COR-L47 (cell line): ENCODE data around the gene CACNA1A.
"Not testable (repeated sequence)": the region's sequence is repeated elsewhere in the genome, so short reads cannot be mapped to it uniquely, and the experiment has no call there.

Experiments used
- DNase-seq: peaks from one replicate; lab custom pipeline; 2025; lab: John Stamatoyannopoulos, UW

CACNA1A gene

DNA sequence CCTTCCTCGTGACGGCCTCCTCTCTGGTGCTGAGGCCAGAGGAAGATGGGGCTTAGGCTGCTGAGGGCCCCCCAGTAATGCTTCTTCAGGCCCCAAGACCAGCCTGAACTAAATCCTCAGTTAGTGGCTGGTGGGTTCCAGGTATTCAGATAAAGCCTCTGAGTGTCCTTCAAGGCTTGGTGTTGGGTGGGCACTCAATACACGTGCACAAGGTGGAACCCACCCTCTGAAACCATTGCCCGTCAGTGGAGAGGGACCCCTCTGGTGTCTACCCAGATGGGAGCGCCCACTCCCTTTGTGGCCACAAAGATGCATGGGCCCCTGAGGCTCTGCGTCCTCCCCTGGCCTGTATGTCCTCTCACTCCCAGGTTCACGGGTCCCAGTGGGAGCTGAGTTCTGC lies 277.0 kb downstream of the CACNA1A start:
- no peak for DNase-seq

DNA sequence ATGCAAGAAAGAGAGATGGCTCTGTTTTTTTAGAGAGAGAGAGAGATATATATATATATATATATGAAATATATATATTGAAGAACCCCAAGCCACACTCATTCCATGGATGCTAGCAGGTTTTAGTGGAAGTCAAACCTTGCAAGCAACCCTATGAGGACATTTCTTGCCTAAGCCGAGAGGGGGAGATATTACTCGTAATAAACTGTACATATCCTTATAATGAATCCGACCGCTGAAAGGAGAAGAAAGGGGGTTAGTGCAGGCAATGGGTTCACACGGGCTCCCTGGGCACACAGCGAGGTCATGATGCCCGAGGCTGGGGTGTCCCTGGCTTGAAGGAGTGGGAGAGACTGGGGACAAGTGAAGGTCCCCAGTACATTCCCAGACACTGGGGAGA lies 277.7 kb downstream of the CACNA1A start:
- DNase-seq, result no peak

DNA sequence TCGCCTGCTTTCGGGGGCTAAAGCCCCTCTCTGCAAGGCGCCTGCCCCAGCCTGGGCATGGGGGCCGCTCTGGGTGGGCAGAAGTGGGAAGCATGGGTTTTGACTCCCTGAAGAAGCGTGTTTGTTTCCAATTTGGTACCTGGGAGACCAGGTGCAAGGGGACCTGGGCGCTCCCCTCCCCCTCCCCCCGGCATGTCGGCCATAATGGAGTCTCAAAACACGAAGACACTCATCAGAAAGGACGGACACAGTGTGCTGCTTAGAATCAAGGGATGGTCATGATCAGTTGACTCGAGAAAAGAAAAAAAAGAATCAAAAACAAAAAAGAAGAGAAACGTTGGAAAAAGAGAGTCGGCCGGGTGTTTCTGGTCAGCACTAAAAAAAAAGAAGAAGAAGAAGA lies 279.3 kb downstream of the CACNA1A start:
- no peak for DNase-seq

- DNase-seq, result no peak
Observed at GRCh38 chr19:13225973-13226865, 280.1 kb downstream of the CACNA1A start.

GRCh38 chr19:13225085-13225484 lies 281.2 kb downstream of the CACNA1A start:
- DNase-seq, result no peak

DNA sequence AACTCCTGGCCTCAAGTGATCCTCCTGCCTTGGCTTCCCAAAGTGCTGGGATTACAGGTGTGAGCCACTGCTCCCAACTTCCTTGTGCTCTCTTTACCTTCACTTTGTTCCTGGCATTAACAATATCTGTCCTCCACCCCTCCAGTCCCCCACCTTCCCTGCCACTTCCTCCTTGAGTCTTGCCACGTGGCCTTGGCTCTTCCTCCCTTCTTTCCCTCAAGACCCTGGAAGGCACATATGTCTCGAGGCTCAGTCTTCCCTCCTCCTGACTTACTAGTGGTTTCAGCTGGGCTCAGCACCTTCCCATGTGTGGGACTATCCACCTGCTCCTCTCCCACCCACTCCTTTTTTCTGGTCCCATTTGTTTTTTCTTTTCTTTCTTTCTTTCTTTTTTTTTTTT lies 285.4 kb downstream of the CACNA1A start:
- DNase-seq, result no peak

- no peak for DNase-seq
Observed at GRCh38 chr19:13215572-13216380, 290.5 kb downstream of the CACNA1A start.

DNA sequence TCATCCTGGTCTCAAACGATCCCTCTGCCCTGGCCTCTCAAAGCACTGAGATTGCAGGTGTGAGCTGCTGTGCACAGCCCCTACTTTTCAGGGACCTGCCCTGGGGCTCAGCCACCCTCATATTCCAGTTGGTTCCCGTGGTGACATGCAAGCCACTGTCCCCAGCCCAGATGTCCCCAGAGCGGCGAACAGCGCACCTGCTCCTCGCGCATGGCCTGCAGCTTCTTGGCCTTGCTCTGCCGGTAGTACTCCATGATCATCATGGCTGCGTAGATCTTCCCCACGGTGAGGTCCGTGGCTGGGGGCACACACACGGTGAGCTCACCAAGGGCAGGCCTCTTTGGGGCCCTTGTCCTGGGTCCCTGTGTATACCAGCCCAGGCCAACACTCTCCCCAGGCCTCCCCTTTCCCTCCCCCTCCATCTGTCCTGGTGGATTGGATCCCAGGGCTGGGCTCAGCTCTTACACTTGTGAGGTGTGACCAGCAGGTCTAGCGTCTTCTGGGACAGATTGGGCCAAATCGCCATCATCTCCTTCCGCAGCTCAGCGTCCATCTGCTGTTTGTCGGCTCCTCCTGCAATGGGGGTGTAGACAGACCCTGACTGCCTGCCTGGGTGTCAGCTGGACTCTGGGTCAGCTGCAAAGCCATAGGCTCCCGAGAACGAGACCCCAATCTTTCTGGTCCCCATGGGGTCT lies 292.1 kb downstream of the CACNA1A start:
- DNase-seq, result no peak

GRCh38 chr19:13212759-13213330 lies 293.4 kb downstream of the CACNA1A start:
- DNase-seq, result peak; percentile 11

DNA sequence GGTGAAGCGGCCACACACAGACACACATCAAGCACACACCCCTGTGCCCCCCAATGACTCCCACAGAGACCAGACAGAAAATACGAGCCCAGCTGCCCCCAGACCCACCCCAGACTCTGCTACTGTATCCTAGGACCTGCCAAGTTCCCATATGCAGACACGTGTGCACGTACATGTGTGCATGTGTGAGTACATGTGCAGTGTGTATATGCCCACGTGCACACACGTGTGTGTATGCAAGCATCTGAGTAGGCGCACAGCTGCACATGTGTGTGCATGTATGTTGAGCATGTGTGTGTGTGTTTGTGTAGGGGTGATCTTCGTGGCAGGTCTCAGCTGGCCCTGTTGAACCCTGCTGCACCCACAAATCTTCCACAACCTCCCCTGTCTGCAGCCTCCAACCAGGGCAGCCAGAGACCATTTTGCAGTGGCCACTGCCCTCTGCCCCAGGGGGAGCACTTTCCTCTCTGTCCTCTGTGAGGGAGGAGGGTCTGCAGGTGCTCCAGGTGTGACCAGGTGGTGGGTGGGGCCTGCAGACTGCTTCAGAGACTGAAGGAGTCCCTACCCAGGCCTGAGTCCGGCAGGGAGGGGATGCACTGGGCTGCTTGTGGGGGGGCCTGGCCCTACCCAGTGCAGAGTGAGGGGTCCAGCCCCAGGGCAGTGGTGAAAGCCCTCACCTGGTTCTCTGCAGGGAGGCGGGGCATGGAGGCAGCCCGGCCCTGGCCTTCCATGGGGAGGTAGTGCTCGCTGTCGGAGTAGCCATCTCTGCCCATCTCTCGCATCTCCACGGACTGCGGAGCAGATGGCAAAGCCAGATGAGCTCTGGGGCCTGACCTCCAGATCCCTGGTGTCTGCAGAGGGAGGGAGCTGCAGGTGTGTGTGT lies 294.6 kb downstream of the CACNA1A start:
- DNase-seq, result no peak

DNA sequence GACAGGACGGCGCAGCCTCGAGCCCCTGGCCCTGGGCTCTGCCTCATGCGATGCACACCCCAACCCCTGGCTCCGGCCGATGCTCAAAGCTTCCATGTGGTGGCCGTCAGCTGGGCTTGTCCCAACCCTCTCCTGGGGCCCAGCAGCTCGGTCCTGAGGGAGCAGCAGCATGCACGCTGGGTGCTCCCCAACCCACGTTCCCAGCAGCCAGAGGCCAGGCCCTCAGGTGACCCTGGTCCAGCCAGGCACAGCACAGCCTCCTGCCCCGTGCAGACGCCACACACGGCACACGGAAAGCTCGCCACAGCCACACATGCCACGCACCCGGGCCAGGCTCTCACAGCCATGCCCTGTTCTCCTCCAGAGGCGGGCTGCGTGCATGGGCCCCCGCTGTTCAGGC lies 295.3 kb downstream of the CACNA1A start:
- no peak for DNase-seq

DNA sequence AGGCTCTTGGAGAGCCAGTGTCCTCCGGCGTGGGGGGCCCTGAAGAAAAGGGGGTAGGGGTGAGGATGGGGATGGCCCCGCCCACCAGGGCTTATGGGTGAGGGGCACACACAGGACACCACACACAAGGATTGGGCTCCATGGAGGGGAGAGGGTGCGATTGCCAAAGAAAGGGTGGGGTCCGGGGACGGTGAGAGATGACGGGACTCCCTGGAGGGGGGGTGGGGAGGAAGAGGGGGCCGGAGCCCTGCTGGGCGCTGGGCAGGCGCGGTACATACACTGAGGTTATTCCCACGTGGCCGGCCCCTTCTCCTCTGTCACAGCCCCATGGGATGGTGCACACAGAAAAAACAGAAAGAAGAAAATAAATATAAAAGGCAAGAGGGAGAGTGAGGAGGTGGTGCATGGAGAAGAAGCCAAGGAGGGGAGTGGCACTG lies 295.9 kb downstream of the CACNA1A start:
- DNase-seq, result no peak

DNA sequence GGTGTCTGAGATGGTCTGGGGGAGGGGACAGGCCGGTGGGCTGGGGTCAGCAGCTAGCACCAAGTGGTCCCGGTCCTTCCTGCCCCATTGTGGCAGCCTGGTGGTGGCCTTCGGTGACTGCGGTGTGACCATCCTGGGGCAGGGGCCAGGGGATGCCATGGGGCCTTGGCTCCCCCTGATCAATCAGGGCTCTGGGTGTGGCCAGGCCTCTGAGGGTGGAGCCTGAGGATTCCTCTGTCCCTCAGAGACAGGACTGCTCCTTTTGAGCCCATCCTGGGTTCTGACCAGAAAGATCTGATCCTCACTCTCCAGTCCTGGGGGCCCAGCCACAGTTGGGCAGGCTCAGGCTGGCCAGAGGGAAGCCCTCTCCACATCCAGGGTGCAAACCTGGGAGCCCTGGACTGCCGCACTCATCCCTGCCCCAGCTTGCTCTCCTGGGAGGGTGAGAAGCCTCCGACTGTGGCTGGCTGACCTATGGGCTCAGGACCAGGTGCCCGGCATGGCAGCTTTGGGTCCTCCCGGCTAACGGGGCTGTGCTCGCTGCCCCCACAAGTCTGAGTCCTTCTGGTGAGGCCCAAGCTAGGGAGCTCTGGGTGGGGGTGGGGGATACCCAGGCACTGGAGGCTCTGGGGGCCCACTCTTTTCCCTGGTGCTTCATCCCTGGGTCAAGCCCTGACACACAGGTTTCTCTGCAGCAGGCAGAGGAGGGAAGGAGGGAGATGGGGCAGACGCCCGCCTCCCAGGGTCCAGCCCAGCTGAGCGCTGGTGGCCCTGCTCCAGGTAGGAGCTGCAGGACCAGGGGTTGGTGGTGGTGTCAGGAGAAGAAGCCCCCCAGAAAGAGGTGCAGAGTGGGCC lies 296.6 kb downstream of the CACNA1A start:
- no peak for DNase-seq

GRCh38 chr19:13208672-13209483 lies 297.4 kb downstream of the CACNA1A start:
- DNase-seq, result no peak

DNA sequence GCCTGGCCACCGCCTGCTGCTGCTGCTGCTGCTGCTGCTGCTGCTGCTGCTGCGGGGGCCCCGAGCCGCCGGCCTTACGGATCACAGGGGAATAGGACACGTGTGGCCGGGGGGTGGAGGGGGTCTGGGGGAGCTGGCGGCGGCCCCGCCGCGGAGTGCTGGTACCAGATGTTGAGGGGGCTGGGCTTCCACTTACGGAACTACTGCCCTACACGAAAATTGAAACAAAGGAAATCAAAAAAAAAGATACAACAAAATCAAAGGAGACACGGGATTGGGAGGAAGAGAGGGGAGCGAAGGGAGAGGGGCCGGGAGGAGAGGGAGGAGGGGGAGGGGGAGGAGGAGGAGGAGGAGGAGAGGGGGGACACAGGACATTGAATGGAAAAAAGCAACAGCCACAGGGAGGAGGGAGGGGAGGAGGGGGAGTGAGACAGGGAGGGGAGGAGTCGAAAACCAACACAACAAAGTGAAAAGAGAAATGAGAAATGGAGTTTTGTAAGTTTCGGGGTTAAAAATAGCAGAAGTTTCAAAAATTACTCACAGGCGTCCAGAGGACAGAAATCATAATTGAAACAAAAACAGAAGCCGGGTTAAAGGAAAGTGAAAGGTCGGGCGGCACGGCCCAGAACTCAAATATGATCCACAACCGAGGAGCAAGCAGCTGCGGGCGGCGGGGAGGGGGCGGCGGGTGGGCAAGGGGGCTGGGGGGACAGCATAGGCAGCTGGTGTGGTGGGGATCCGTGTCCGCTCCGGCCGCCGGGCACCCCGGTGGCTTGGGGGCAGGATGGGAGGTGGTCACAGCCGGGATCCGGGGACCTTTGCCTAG lies 298.2 kb downstream of the CACNA1A start:
- no peak for DNase-seq

GRCh38 chr19:13207237-13207845 lies 298.9 kb downstream of the CACNA1A start:
- DNase-seq, result no peak

DNA sequence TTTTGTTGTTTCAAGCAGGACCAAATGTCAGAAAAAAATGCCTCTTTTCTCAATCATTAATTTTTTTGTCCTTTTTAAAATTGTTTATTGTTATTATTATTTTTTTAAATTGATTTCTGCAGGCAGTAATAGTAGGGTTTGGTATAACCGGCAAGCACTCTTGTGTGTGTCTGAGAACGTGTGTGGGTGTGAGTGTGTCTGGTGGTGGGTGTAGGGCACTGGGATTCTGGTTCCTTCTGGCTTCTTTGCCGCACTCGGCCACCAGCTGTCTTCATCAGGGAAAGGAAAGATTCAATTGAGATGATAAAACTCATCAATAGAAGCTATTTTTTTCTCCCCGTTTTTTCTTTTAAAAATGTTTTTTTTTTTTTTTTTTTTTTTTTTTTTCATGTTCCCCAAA lies 299.7 kb downstream of the CACNA1A start:
- DNase-seq, result no peak

- DNase-seq, result not testable (repeated sequence)
Observed at GRCh38 chr19:13202112-13202511, 304.2 kb downstream of the CACNA1A start.
